GM23248 (cell line): ENCODE results near the gene NBEAL1.

Experiments
- EZH2 ChIP-seq: fragments of 200-600 bp; sonication (generic); IDR thresholded peaks from 2 replicates; pipeline ENCODE4 v1.6.1; 2018; ENCODE audit warnings: antibody characterized with exemption, mild to moderate bottlenecking; ENCODE audit not compliant: insufficient read depth, poor library complexity, severe bottlenecking
- EZH2phosphoT487 ChIP-seq: fragments of 200-600 bp; sonication (generic); IDR thresholded peaks from 2 replicates; pipeline ENCODE4 v1.6.1; 2018; ENCODE audit warnings: antibody characterized with exemption, moderate library complexity, mild to moderate bottlenecking, low read depth; ENCODE audit not compliant: insufficient read depth

GRCh38 chr2:203022751-203023150 is 8.1 kb downstream of the NBEAL1 start:
- TF ChIP-seq EZH2, result no peak
- no peak for TF ChIP-seq EZH2phosphoT487
